GM12878 (cell line): Measurements from ENCODE around the gene SCLT1. TPM values are rescaled to one million over a fixed set of nuclear protein-coding genes. Genes with fewer than 3 reads are reported as not detected.

Experiments used
- ATAC-seq: fragments of 200-7000 bp; cut with Tn5 transposase; 3 replicates; pipeline ENCODE4 v1.9.1; 2020; ENCODE audit warnings: mild to moderate bottlenecking, moderate library complexity
- BruUV-seq: library from RNA; stranded (reverse); fragments of 400-500 nt; replicated peaks from 2 replicates; lab custom pipeline; 2021; lab: Mats Ljungman, UMichigan
- CTCF ChIA-PET: fragments of 300-600 bp; sonication (Branson Sonifier 250); formaldehyde crosslinking; extraction: SDS; loops from one replicate; lab custom pipeline; 2021; ENCODE audit warnings: inconsistent platforms; lab: Yijun Ruan, JAX
- POLR2A ChIA-PET: fragments of 350-600 bp; formaldehyde crosslinking; extraction: SDS; loops from one replicate; lab custom pipeline; 2021; ENCODE audit warnings: inconsistent platforms; lab: Charles Lee
- RAD21 ChIA-PET: fragments of 300-600 bp; sonication (Branson Sonifier 250); formaldehyde crosslinking; loops from one replicate; lab custom pipeline; 2023; ENCODE audit warnings: antibody characterized with exemption; ENCODE audit not compliant: unreplicated experiment; lab: Charles Lee
- SMC1A ChIA-PET: fragments of 300-600 bp; sonication (Branson Sonifier 250); formaldehyde crosslinking; loops from one replicate; lab custom pipeline; 2023; ENCODE audit not compliant: unreplicated experiment, uncharacterized antibody; lab: Charles Lee
- DNase-seq: peaks from one replicate; pipeline ENCODE4 v3.0.0-alpha.2; 2011; ENCODE audit warnings: low read depth, low spot score
- FAIRE-seq: peaks from 3 replicates; lab custom pipeline; 2011; peaks lifted over from hg19 to GRCh38; lab: Jason Lieb, UNC
- H2AFZ ChIP-seq: 2 replicates; pipeline ENCODE4 v1.6.0; 2011; ENCODE audit warnings: low read depth, low read length, control low read depth; ENCODE audit not compliant: control insufficient read depth
- H3K27ac ChIP-seq: 2 replicates; pipeline ENCODE4 v1.5.1; 2011; ENCODE audit warnings: control low read depth; ENCODE audit not compliant: control insufficient read depth, insufficient read depth
- H3K27me3 ChIP-seq, 2 experiments: replicated peaks in 1 of 2; 2 replicates each; pipeline versions ENCODE4 v1.6.0 to v1.6.1; 2011; ENCODE audit warnings: low read length in 1 of 2; ENCODE audit not compliant: control insufficient read depth in 2 of 2, insufficient read depth in 2 of 2
- H3K36me3 ChIP-seq, 2 experiments: 2 replicates each; pipeline ENCODE4 v1.5.1; 2011; ENCODE audit warnings: low read length in 1 of 2; ENCODE audit not compliant: control insufficient read depth in 2 of 2, insufficient read depth in 2 of 2
- H3K4me1 ChIP-seq: 2 replicates; pipeline ENCODE4 v1.6.1; 2011; ENCODE audit warnings: mild to moderate bottlenecking, low read length, moderate library complexity, mixed read lengths; ENCODE audit not compliant: control insufficient read depth, insufficient read depth
- H3K4me2 ChIP-seq: 2 replicates; pipeline ENCODE4 v1.6.0; 2011; ENCODE audit warnings: control low read depth; ENCODE audit not compliant: control insufficient read depth, insufficient read depth
- H3K4me3 ChIP-seq: fragments of 200-600 bp; sonication (generic); 2 replicates; pipeline ENCODE4 v1.5.1; 2016
- H3K79me2 ChIP-seq: 2 replicates; pipeline ENCODE4 v1.6.0; 2011; ENCODE audit warnings: low read length; ENCODE audit not compliant: control insufficient read depth, insufficient read depth
- H3K9ac ChIP-seq: 2 replicates; pipeline ENCODE4 v1.8.0; 2011; ENCODE audit warnings: low read length, control low read depth, mixed read lengths; ENCODE audit not compliant: control insufficient read depth, insufficient read depth
- H3K9me3 ChIP-seq: replicated peaks from 3 replicates; pipeline ENCODE4 v1.5.1; 2011; ENCODE audit warnings: mild to moderate bottlenecking, low read length; ENCODE audit not compliant: control insufficient read depth, insufficient read depth
- H4K20me1 ChIP-seq: 2 replicates; pipeline ENCODE4 v1.6.0; 2011; ENCODE audit not compliant: control insufficient read depth, insufficient read depth
- EP300 ChIP-seq, 2 experiments: fragments of 150-350 bp in 1 of 2; IDR thresholded peaks; 2 replicates each; pipeline ENCODE4 v1.6.1; 2011 to 2012; ENCODE audit warnings: low read depth in 2 of 2, low read length in 2 of 2, borderline replicate concordance in 1 of 2, improper control_type of control experiment in 1 of 2, inconsistent platforms in 1 of 2; ENCODE audit not compliant: control insufficient read depth in 1 of 2
- HDAC6 ChIP-seq: fragments of 200-600 bp; sonication (generic); IDR thresholded peaks from one replicate; pipeline ENCODE4 v1.8.0; 2017; ENCODE audit warnings: antibody characterized with exemption; ENCODE audit not compliant: unreplicated experiment
- NR2C2 ChIP-seq: IDR thresholded peaks from 2 replicates; pipeline ENCODE4 v1.6.1; 2011; ENCODE audit warnings: borderline replicate concordance, low read depth; ENCODE audit not compliant: control insufficient read depth, insufficient read length
- PML ChIP-seq: IDR thresholded peaks from 2 replicates; pipeline ENCODE4 v1.6.1; 2012; ENCODE audit warnings: low read length, inconsistent platforms
- ZNF274 ChIP-seq: IDR thresholded peaks from one replicate; pipeline ENCODE4 v1.8.0; 2011; ENCODE audit not compliant: insufficient read length, insufficient read depth
- WGBS: methylation state at CpG from one replicate; pipeline ENCODE4 v1.1.6; 2016; ENCODE audit warnings: low lambda C conversion rate; ENCODE audit not compliant: insufficient replicate concordance, insufficient coverage; ENCODE audit errors: missing lambda C conversion rate; 5-methylcytosine and 5-hydroxymethylcytosine counted together
- in situ Hi-C: fragments of 300-500 bp; cut with MboI; formaldehyde crosslinking; loops from 9 replicates; pipeline ENCODE4 v1.14.3; 2018; ENCODE audit warnings: mixed read lengths
- intact Hi-C: fragments of 100-400 bp; cut with micrococcal nuclease; formaldehyde crosslinking; loops from one replicate; pipeline ENCODE4 v1.14.2; 2022; ENCODE audit not compliant: unreplicated experiment
- polyA plus RNA-seq, 11 experiments: library from polyadenylated mRNA; depleted of rRNA in 4 of 11; unstranded in 6 of 11; stranded (reverse) in 5 of 11; fragments of >200 nt; fragmentation: Nextera tagmentation in 4 of 11; fragmentation: Illumina TruSeq in 1 of 11; extraction: Ambion mirVana in 4 of 11; extraction: Trizol in 1 of 11; gene quantifications; 1 replicate in 1 of 11; 2 replicates in 10 of 11; pipeline versions ENCODE4 v1.2.1 to v1.2.3, GENCODE V29; 2011 to 2016; ENCODE audit warnings: inconsistent platforms in 2 of 11, missing spikeins in 2 of 11, low read depth in 1 of 11
- total RNA-seq, 4 experiments: library from RNA; depleted of rRNA in 3 of 4; stranded (reverse); fragments of >200 nt in 3 of 4; fragmentation: Illumina TruSeq in 1 of 4; extraction: Trizol in 1 of 4; gene quantifications; 2 replicates each; pipeline versions ENCODE4 v1.2.1 to v1.2.3, GENCODE V29; 2013 to 2021
- TF ChIP-seq, protein P1 (sequence below): IDR thresholded peaks from 2 replicates; pipeline ENCODE4 v1.6.1; 2012; ENCODE audit warnings: low read depth, low read length, improper control_type of control experiment
- TF ChIP-seq, protein P2 (sequence below): fragments of 450-650 bp; IDR thresholded peaks from 2 replicates; pipeline ENCODE4 v1.6.1; 2014; ENCODE audit warnings: mild to moderate bottlenecking
- TF ChIP-seq, protein P3 (sequence below): fragments of 450-650 bp; IDR thresholded peaks from 2 replicates; pipeline ENCODE4 v1.6.1; 2016; ENCODE audit warnings: mild to moderate bottlenecking
- TF ChIP-seq, protein P4 (sequence below): IDR thresholded peaks from 2 replicates; pipeline ENCODE4 v1.6.1; 2011; ENCODE audit warnings: low read depth, low read length, improper control_type of control experiment, borderline replicate concordance

The SCLT1 gene
- total and polyA plus RNA-seq, 10 of the 15 experiments (the other 5 are each of a cell fraction or from before 2014, with no cell fraction given), result 7.8 to 31.4 (median 19.6) TPM

DNA sequence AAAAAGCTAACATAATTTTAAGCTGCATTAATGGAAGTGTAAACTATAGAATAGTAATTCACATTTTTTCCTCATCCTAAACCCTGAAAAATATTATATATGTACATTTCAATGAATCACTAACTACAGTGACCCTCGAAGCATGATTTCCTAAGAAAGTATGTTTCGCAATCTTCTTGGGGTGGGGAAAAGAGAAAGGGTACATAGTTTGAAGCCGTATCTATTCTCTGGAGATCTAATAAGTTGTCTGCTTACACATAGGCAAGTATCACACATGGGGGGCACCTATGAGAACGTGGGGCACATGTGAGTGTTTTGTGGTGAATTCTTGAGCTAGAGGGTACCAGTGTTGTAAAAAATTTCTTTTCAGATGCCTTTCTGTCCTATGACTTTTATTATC, 212.7 kb downstream of the SCLT1 start:
- TF ChIP-seq EP300 (IDR thresholded peaks at IDR 0.05; ENCODE audit: borderline replicate concordance in 1 of 2, control insufficient read depth in 1 of 2, low read depth in 2 of 2, low read length in 2 of 2), result no peak
- TF ChIP-seq, protein P1, sequence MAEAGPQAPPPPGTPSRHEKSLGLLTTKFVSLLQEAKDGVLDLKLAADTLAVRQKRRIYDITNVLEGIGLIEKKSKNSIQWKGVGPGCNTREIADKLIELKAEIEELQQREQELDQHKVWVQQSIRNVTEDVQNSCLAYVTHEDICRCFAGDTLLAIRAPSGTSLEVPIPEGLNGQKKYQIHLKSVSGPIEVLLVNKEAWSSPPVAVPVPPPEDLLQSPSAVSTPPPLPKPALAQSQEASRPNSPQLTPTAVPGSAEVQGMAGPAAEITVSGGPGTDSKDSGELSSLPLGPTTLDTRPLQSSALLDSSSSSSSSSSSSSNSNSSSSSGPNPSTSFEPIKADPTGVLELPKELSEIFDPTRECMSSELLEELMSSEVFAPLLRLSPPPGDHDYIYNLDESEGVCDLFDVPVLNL, result no peak
- no peak for TF ChIP-seq HDAC6
- TF ChIP-seq PML, result no peak
- TF ChIP-seq, protein P2, sequence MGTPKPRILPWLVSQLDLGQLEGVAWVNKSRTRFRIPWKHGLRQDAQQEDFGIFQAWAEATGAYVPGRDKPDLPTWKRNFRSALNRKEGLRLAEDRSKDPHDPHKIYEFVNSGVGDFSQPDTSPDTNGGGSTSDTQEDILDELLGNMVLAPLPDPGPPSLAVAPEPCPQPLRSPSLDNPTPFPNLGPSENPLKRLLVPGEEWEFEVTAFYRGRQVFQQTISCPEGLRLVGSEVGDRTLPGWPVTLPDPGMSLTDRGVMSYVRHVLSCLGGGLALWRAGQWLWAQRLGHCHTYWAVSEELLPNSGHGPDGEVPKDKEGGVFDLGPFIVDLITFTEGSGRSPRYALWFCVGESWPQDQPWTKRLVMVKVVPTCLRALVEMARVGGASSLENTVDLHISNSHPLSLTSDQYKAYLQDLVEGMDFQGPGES, result no peak
- TF ChIP-seq, protein P3, sequence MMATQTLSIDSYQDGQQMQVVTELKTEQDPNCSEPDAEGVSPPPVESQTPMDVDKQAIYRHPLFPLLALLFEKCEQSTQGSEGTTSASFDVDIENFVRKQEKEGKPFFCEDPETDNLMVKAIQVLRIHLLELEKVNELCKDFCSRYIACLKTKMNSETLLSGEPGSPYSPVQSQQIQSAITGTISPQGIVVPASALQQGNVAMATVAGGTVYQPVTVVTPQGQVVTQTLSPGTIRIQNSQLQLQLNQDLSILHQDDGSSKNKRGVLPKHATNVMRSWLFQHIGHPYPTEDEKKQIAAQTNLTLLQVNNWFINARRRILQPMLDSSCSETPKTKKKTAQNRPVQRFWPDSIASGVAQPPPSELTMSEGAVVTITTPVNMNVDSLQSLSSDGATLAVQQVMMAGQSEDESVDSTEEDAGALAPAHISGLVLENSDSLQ, result no peak
- TF ChIP-seq ZNF274, result no peak
- TF ChIP-seq, protein P4, sequence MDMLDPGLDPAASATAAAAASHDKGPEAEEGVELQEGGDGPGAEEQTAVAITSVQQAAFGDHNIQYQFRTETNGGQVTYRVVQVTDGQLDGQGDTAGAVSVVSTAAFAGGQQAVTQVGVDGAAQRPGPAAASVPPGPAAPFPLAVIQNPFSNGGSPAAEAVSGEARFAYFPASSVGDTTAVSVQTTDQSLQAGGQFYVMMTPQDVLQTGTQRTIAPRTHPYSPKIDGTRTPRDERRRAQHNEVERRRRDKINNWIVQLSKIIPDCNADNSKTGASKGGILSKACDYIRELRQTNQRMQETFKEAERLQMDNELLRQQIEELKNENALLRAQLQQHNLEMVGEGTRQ, result no peak
- no peak for TF ChIP-seq NR2C2
- ChIA-PET CTCF (interaction anchor here (0.7 to 1.5 kb wide), 4 partner anchors 12 to 426 kb away, joined by 3 to 6 read pairs (median 4); no protein-coding TSS in a partner anchor), POLR2A (no interaction called here), RAD21 (interaction anchor here (1.0 kb wide), 1 partner anchor 35 kb away, joined by 3 read pairs; no protein-coding TSS in a partner anchor), SMC1A (interaction anchor here (0.8 to 1.4 kb wide), 3 partner anchors 10 to 126 kb away, joined by 3 read pairs; no protein-coding TSS in a partner anchor)
- H4K20me1 ChIP-seq, result no peaks in the 10 kb centered on the region
- no peaks in the 10 kb centered on the region for H3K9me3 ChIP-seq
- intact Hi-C loops, result no loop called here
- no peak overlapping the region for H3K4me3 ChIP-seq
- H3K36me3 ChIP-seq, result peaks cover 0 to 11% of the 10 kb centered on the region in 2 experiments; a peak in 2 of 4 replicates
- no peak overlapping the region for H3K27ac ChIP-seq
- 84% methylated on average over 4 of the region's 4 CpGs for WGBS
- in situ Hi-C loops, result no loop called here
- FAIRE-seq (no peak), DNase-seq (no peak), ATAC-seq (no peak)
- H3K9ac ChIP-seq, result no peak overlapping the region
- H3K79me2 ChIP-seq, result no peaks in the 10 kb centered on the region
- no peak overlapping the region for H2AFZ ChIP-seq
- H3K27me3 ChIP-seq, result no peaks in the 10 kb centered on the region
- H3K4me1 ChIP-seq, result no peaks in the 10 kb centered on the region
- no TSS peak for BruUV-seq
- H3K4me2 ChIP-seq, result no peak overlapping the region
